Activated effector memory CD4-positive, alpha-beta T cell treated with Interleukin-2 at 50 U/mL for 16 hours (primary cell): ENCODE measurements around the gene QPCTL.
A peak's percentile ranks its signal among the peaks of the same experiment; 100 is the strongest.
"Not testable (repeated sequence)": the region's sequence is repeated elsewhere in the genome, so short reads cannot be mapped to it uniquely, and the experiment has no call there.

ENCODE experiments used
- DNase-seq: peaks from one replicate; pipeline ENCODE4 v3.0.0-alpha.2; 2020

Gene QPCTL

GRCh38 chr19:45677351-45678230 is 14.9 kb upstream of the QPCTL start:
- DNase-seq: peak; percentile 58

- peak; percentile 84 for DNase-seq
Observed at GRCh38 chr19:45681391-45682015, 11.0 kb upstream of the QPCTL start.

GRCh38 chr19:45682117-45682516 is 10.3 kb upstream of the QPCTL start:
- DNase-seq: no peak

GRCh38 chr19:45682908-45683307 is 9.6 kb upstream of the QPCTL start:
- DNase-seq: no peak

GRCh38 chr19:45685045-45685444 is 7.4 kb upstream of the QPCTL start:
- DNase-seq: not testable (repeated sequence)

- no peak for DNase-seq
Observed at GRCh38 chr19:45687599-45687998, 4.9 kb upstream of the QPCTL start.

GRCh38 chr19:45691516-45692186 is 815 bp upstream of the QPCTL start, which contains the start of gene SNRPD2:
SNRPD2 (minus strand) TSS chr19:45691953; CDS start chr19:45691888, 65 bp downstream.
- peak; percentile 90 for DNase-seq

- DNase-seq: peak; percentile 62
Observed at GRCh38 chr19:45693106-45693788, 781 bp downstream of the QPCTL start.

GRCh38 chr19:45701676-45702075 is 9.2 kb downstream of the QPCTL start:
- DNase-seq: no peak

GRCh38 chr19:45705115-45705514 is 12.6 kb downstream of the QPCTL start:
- no peak for DNase-seq

GRCh38 chr19:45705710-45706415 is 13.4 kb downstream of the QPCTL start:
- DNase-seq: no peak

- DNase-seq: no peak
Observed at GRCh38 chr19:45710356-45711130, 18.1 kb downstream of the QPCTL start.

- DNase-seq: no peak
Observed at GRCh38 chr19:45711851-45712698, 19.6 kb downstream of the QPCTL start.

- DNase-seq: no peak
Observed at GRCh38 chr19:45712699-45713067, 20.2 kb downstream of the QPCTL start.

GRCh38 chr19:45713141-45713540 is 20.7 kb downstream of the QPCTL start:
- no peak for DNase-seq

- no peak for DNase-seq
Observed at GRCh38 chr19:45715139-45715538, 22.7 kb downstream of the QPCTL start.

- peak; percentile 11 for DNase-seq
Observed at GRCh38 chr19:45716359-45717130, 24.1 kb downstream of the QPCTL start.

- DNase-seq: peak; percentile 96
Observed at GRCh38 chr19:45717131-45717982, 24.9 kb downstream of the QPCTL start.
